ENCODE measurements around the gene KCNK6. TPM values are rescaled to one million over a fixed set of nuclear protein-coding genes. Genes with fewer than 3 reads are reported as not detected.
A peak's percentile ranks its signal among the peaks of the same experiment; 100 is the strongest.

The KCNK6 gene
- total and polyA plus RNA-seq, 2 of the 8 experiments (the other 6 are each of a cell fraction or from before 2014, with no cell fraction given): 10.6 to 13.3 TPM

GRCh38 chr19:38315657-38316476 is 3.8 kb upstream of the KCNK6 start, which contains the start of gene YIF1B (continued):
- peak; percentile 70; the same call in 1 of the 2 replicates for TF ChIP-seq FOSL1 (IDR thresholded peaks at IDR 0.05; ENCODE audit: insufficient read depth, low read depth, low read length)
- TF ChIP-seq HDAC2 (IDR thresholded peaks at IDR 0.05; ENCODE audit: borderline replicate concordance in 1 of 2, low read depth in 2 of 2, low read length in 2 of 2): peak in 1 of 2 experiments; percentile 2; a peak in 1 of 4 replicates
- TF ChIP-seq KDM4A (IDR thresholded peaks at IDR 0.05; ENCODE audit: low read depth, low read length, severe bottlenecking): peak; percentile 18

Measured in H1 (cell line).